NCI-H1105 (cell line): ENCODE measurements around the gene RNASET2.

Source experiments
- DNase-seq: peaks from one replicate; lab custom pipeline; 2025; lab: John Stamatoyannopoulos, UW

Gene RNASET2

DNA sequence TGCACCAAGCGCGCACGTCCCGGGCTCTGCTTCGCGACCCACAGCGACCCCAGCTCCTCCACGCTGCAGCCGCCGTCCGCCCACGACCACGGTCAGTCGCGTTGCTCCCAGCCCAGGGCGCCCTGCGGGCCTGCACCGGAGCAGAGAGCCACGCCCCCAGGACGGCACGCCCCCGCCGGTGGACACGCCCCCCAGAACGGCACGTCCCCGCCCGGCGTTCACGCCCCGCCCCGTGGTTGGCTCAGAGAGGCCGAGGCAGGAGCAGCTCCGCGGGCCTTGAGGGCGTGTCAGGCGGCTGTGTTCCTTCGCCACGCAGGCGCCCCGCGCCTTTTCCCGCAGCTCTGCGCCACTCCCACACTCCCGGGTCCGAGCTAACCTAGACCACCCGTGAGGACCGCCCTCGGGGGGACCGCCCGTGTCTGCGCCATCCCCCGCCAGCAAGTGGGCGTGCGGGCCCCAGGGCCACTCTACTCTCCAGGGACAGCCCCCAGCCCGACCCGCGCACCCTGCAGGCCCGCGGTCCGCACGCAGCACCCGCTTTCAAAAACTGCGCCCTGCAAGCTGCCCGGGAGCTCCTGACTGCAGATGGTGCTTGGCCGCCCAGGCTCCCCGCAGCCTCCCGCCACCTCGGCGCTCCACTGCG lies at the start of gene RNASET2:
TSS of gene RNASET2 (minus strand) at position 107 of the 643 bp plus-strand sequence. CDS start 368 bp downstream, outside the sequence.
- peak; percentile 96 for DNase-seq

- DNase-seq, result peak; percentile 37
Observed at GRCh38 chr6:167005350-167006159, 49.2 kb upstream of the RNASET2 start.

- no peak for DNase-seq
Observed at GRCh38 chr6:167000759-167001158, 44.4 kb upstream of the RNASET2 start.

DNA sequence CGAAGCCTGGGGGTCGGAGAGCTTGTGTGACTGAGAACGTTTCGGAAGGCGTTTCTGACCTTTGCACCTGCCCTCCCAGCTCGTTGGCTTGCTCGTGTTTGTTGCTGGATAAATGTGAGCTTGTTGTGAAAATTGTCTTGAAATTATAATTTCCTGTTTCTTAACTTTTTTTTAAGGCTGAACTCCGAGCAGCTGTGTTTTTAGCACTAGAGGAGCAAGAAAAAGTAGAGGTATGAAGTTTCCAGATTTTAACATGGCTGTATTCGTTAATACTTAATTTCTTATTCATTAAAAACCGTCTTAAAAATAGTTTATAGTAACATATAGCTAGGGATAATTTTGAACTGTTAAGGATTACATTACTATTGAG lies 43.5 kb upstream of the RNASET2 start:
- no peak for DNase-seq

DNA sequence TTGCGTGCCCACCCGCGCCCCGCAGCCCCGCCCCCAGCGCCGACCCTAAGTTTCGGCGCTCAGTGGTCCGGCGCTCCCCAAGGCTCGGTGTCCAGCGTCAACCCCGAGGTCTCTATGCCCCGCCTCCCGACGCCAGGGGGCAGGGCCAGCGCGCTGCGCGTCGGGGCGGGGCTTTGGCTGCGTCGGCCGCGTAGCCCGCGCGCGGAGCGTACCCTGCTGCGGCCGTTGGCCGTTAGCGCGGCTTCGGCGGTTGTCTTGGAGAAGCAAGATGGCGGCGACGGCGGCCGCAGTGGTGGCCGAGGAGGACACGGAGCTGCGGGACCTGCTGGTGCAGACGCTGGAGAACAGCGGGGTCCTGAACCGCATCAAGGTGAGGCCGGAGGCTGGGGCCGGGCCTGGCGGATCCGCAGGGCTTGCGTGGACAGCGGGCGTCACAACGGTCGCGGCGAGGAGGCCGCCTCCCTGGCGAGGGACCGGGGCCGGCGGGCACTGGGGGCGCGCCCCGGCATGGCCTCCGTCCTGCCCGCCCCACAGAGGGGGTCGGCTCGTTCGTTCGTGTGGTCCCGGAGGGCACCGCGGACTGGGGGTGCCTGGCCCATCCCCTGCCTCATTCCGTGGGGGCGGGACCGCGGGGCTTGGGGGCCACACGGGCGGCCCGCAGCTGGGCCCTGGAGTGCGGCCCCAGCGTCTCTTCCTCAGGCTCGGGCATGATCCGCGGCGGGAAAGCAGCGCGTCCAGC lies 43.0 kb upstream of the RNASET2 start, which contains the start of gene CEP43:
TSS of gene CEP43 (plus strand) at position 253 of the 739 bp plus-strand sequence. CDS start at position 269, 16 bp downstream.
- DNase-seq, result peak; percentile 99

- DNase-seq, result no peak
Observed at GRCh38 chr6:166998256-166999144, 42.1 kb upstream of the RNASET2 start.

GRCh38 chr6:166997768-166998255 lies 41.5 kb upstream of the RNASET2 start:
- DNase-seq, result peak; percentile 41

GRCh38 chr6:166997348-166997747 lies 41.0 kb upstream of the RNASET2 start:
- DNase-seq, result no peak

- DNase-seq, result no peak
Observed at GRCh38 chr6:166996406-166996805, 40.1 kb upstream of the RNASET2 start.

- DNase-seq, result peak; percentile 28
Observed at GRCh38 chr6:166989427-166990032, 33.2 kb upstream of the RNASET2 start.

DNA sequence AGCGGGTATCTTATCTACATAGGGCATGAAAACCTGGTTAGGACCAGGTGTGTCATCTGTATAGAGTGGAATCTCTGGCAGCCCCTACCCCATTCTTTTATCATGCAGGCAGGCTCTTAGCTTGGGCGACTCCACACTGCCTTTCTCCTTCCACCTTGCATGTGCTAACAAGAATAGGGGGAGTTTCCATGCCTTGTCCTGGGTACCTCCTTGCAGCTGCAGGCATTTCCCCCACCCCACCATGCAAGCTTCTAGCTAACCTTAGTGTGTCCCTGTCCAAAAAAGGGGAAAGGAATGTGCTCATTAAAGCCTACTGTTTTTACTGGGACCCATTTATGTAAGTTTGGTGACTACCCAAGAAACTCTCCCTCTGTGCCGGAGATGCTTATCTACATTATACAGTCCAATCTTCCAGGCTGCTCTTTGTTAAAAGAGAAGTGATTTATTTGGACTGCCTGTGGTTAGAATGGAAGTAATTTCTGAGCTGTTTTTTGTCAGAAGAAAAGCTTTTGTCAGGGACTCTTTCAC lies 32.4 kb upstream of the RNASET2 start:
- no peak for DNase-seq

- DNase-seq, result no peak
Observed at GRCh38 chr6:166987930-166988329, 31.6 kb upstream of the RNASET2 start.

- DNase-seq, result no peak
Observed at GRCh38 chr6:166987448-166987847, 31.1 kb upstream of the RNASET2 start.

- DNase-seq, result no peak
Observed at GRCh38 chr6:166980738-166981137, 24.4 kb upstream of the RNASET2 start.

GRCh38 chr6:166977621-166978525 lies 21.5 kb upstream of the RNASET2 start:
- no peak for DNase-seq

DNA sequence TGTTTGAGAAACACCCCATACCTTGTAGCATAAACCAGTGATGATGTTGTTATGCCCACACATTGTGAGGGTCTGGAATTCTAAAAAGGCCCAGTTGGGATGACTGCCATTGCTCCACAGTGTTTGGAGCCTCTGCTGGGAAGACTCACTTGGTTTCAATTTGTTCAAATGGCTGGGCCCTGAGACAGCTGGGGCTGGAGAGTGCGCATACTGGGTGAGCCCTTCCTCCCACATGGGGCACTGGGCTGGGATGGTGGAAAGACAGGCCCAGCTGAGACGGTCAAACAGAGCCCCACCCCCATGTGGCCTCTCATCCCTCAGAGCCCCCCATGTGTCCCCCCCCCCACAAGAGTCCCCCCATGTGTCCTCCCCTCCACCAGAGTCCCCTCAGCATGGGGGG lies 20.3 kb upstream of the RNASET2 start:
- no peak for DNase-seq

- DNase-seq, result no peak
Observed at GRCh38 chr6:166972101-166972500, 15.8 kb upstream of the RNASET2 start.

DNA sequence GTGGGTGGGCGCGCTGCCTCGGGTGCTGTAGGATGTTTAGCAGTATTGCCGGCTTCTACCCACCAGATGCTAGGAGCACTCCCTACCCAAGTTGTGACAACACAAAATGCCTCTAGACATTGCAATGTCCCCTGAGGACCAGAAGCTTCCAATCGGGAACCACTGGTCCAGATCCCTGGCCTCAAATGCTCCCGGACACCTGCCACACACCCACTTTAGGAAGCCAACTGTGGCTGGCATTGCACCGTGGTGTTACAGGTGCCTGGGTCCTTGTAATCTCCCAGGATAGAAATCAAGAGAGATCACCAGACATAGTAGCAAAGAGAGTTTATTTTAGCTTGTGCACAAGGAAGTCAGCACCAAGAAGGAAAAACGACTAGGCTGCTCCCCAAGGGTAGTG lies 14.9 kb upstream of the RNASET2 start:
- no peak for DNase-seq

- DNase-seq, result no peak
Observed at GRCh38 chr6:166970776-166971175, 14.4 kb upstream of the RNASET2 start.

DNA sequence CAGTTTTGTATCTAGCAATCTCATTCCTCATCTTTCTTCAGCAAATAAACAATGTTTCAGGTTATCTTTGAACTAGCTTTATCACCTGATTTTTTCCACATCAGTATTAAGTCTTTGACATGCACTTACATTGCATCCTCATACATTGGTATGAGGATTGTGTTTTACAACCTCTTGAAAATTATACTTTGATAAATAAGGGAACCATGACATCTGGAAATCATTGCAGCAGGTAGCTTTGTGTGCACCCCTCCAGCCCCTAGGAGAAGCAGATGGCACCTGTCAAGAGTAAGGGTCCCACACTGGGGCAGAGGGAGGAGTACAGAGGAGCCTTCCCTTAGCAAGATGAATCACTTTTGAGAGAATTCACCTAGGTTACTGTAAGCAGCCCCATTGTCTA lies 13.7 kb upstream of the RNASET2 start:
- DNase-seq, result no peak
